Mammary epithelial cell (primary cell): ENCODE measurements around the gene PYGB.

Experiments
- EZH2 ChIP-seq: IDR thresholded peaks from 2 replicates; pipeline ENCODE4 v1.6.1; 2012; ENCODE audit warnings: low read length, inconsistent platforms, borderline replicate concordance
- TF ChIP-seq, protein P1 (sequence below), 2 donors: IDR thresholded peaks in 1 of 2; conservative IDR thresholded peaks in 1 of 2; 2 replicates each; pipeline ENCODE4 v1.5.1; 2011 to 2012; ENCODE audit warnings: inconsistent platforms in 2 of 2, low read length in 2 of 2, mild to moderate bottlenecking in 2 of 2, control low read depth in 1 of 2, low read depth in 1 of 2; ENCODE audit not compliant: insufficient read depth in 1 of 2; ENCODE audit errors: extremely low read depth in 1 of 2

DNA sequence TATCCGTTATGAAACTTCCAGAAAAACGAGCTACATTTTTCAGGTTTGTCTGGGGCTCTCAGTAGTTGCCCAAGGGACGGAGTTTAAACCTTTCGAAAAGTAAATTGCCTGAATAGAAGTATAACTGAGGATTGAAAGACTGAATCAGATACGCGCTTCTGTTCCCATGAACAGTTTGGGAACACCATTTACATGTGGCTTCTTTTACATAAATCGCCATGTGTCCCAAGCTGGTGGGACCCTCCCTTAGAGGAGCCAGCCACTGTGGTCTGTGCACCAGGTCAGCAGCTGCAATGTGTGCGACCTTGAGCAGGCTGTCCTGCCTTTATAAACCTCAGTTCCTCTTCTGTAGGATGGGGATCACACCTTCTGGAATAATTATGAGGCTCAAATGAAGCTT is 41.3 kb upstream of the PYGB start:
- TF ChIP-seq, protein P1, sequence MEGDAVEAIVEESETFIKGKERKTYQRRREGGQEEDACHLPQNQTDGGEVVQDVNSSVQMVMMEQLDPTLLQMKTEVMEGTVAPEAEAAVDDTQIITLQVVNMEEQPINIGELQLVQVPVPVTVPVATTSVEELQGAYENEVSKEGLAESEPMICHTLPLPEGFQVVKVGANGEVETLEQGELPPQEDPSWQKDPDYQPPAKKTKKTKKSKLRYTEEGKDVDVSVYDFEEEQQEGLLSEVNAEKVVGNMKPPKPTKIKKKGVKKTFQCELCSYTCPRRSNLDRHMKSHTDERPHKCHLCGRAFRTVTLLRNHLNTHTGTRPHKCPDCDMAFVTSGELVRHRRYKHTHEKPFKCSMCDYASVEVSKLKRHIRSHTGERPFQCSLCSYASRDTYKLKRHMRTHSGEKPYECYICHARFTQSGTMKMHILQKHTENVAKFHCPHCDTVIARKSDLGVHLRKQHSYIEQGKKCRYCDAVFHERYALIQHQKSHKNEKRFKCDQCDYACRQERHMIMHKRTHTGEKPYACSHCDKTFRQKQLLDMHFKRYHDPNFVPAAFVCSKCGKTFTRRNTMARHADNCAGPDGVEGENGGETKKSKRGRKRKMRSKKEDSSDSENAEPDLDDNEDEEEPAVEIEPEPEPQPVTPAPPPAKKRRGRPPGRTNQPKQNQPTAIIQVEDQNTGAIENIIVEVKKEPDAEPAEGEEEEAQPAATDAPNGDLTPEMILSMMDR (conservative IDR thresholded peaks at IDR 0.05 in 1 of 2, IDR thresholded peaks at IDR 0.05 in 1 of 2; ENCODE audit: extremely low read depth in 1 of 2, insufficient read depth in 1 of 2, low read depth in 1 of 2, low read length in 2 of 2), result no peak
- no peak for TF ChIP-seq EZH2
